Inflammatory macrophage treated with lipopolysaccharide for 1 hour (primary cell): Measurements from ENCODE around the gene SPACA7.
A peak's percentile ranks its signal among the peaks of the same experiment; 100 is the strongest.

ENCODE experiments used
- DNase-seq, 2 donors: peaks; one replicate each; pipeline ENCODE4 v3.0.0-alpha.2; 2020 to 2022

Gene SPACA7

DNA sequence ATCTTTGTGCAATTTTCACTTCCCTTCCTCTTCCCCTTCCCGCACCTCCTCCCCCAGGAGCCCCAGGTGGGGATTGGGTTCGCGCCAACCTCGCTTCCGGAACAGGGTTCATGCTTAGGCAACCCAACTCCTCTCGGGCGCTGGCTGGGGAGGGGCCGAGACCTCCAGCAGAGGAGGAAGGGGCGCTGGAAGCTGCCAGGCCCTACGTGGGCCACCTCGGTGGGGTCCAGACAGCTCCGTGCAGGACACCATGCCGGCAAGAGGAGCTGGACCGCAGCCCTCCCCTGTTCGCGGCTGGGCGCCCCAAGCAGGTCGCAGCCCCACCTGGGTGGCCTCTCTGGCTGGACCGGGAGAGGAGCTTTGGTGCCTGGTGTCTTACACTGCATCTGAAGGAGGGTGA is 91.1 kb downstream of the SPACA7 start:
- no peak for DNase-seq

DNA sequence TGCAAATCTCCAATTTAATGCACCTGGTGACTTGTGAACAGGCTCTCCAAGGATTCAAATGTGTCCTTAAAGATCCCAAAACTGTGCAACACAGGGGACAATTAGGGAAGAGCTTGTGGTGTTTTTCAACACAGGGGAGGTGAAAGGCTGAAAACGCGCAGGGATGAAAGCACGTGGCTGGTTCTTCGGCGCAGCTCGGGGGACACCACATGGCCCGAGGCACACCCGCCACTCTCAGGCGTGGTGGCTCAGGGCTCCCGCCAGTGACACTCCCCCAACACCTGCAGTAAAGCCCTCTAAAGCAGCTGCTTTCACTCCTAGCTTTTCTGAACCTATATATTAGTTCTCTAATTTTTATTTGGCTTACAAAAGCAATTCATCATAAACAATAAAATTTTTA is 91.9 kb downstream of the SPACA7 start:
- no peak for DNase-seq

DNA sequence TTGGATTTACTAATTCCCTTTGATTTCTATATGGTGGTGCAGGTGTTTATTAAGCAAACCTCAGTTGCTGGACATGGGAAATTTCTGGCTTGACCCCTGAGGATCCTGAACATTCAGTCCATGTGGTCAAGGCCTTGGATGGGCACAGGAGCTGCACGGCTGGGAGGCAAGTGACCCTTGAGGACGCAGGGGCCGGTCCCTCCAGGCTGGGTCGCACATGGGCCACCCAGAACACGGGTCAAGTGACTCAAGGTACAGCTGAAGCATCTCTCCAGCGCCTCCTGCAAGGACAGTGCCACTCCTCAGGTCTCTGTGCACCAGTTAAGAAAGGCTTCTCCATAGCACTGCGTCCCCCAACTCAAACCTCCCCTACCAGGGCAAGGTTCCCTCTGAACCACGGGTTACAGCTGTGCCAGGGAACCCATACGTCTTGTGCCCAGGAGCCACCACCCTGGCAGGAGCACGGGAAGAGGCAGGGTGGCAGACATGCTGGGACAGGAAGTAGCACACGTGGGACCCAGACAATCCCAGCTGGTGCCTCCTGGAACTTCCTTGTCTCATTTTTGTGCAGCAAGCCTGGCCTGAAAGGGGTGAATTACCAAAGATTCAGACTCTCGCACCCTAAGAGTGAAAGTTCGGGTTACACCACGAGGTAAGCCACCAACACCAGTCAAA is 93.1 kb downstream of the SPACA7 start:
- DNase-seq = no peak

DNA sequence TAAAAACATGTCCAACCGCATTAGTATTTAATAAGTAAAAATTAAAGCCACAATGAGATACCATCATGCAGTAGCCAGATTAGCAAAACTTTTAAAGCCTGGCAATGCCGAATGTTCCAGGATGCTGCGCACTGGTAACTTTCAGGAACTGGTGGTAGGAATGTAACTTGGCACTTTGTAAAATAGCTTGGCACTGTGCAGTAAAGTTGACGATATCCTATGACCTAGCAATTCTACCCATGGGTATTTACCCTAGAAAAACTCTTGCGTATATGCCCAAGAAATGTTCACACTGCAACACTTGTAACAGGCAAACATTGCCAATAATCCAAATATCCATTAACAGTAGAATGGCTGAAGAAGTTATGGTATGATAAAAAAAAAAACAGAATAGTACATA is 97.7 kb downstream of the SPACA7 start:
- DNase-seq = no peak

DNA sequence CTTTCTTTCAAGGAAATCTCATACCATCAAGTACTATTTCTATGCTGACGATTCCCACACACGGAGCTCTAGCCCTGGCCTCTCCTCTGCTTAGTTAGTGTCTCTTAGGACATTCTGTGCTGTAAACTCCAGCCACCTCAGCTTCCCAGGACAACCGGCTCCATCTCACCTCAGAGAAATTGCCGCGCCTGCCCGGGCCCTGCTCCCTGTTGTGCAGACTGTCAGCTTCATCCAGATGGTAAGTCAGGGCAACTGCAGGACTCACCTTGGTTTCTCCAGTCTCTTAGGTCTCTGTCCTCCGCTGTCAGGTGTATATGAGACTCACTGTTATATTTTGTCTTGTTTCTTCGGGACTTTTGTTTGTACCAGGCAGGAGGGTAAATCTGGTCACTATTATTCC is 98.7 kb downstream of the SPACA7 start:
- no peak for DNase-seq

DNA sequence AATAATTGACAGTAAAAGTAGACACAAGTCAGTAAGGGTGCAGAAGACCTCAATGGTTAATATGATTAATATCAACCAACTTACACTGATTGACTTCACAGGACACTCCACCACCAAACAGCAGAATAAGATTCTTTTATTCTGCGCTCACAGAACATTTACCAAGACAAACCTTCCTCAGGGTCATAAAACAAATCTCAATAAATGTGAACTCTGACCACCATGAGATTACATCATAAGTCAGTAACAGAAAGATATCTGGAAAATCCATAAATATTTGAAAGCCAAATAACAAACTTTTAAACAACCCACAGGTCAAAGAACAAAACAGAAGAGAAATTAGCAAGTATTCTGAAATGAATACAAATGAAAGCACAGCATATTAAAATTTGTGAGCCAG is 99.7 kb downstream of the SPACA7 start:
- DNase-seq = no peak

DNA sequence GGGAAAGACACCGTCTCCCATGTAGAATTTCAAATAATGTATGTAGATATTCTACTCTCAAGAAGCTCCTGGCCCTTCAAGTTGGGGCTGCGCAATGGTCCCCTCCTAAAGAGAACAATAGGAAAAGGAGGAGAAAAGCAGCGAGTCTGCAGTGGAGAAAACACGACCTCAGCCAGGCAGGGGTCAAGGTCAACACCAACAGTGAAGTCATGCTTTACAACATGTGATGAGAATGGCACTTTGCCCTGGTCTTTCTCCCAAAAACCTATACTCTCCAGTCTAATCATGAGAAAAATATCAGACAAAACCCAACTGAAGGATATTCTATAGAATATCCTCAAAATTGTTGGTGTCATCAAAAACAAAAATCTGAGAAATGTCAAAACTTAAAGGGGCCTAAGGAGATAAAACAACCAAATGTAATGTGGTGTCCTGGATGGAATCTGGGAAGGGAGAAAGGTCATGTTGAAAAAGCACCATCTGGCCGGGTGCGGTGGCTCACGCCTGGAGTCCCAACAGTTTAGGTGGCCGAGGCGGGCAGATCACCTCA is 101.0 kb downstream of the SPACA7 start:
- no peak for DNase-seq

DNA sequence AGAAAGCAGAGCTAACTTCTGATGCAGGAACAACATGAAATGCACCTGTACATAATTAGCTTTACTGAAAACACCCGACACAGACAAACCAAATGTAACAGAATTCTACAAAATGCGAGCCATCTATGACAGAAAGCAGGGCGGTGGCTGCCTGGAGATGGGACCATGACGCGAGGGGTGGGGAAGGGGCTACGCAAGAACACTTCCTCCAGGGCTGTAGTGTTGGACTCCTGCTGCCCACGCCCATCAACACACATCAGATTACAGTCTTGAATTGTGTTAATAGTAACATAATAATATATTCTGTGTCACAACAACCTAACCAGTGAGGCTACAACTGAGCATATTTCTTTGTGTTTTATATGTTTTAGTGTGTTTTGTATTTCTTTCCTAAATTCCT is 103.2 kb downstream of the SPACA7 start:
- DNase-seq = no peak

DNA sequence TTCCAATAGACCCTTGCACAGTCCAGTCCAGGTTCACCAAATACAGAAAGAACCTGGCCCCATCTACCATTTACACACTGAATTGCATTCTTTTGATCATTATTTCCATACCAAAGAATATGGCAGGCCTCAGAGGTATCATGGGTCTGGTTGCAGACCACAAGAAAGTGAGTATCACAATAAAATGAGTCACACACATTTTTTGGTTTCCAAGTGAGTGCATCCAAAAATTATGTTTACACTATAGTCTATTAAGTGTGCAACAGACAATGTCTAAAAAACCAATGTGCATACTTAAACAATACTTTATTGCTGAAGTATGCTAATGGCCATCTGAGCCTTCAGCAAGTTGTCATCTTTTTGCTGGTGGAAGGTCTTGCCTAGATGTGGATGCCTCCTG is 105.3 kb downstream of the SPACA7 start:
- DNase-seq = no peak

DNA sequence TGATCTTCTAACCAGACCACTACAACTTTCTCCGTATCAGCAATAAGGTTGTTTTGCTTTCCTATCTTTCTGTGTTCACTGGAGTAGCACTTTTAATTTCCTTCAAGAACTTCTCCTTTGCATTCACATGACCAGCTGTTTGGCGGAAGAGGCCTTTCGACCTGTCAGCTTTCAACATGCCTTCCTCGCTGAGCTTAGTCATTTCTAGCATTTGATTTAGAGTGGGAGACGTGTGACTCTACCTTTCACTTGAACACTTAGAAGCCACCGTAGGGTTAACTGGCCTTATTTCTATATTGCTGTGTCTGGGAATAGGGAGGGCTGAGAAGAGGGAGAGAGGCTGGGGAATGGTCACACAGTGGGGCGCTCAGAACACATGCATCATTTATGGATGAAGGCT is 107.1 kb downstream of the SPACA7 start:
- peak in 1 of 2 donors; percentile 1 for DNase-seq
